HepG2 (cell line): Measurements from ENCODE around the gene OR10A6.

Experiments
- CBFB ChIP-seq: sonication (generic); formaldehyde crosslinking; IDR thresholded peaks from 2 replicates; pipeline ENCODE4 v1.4.0; 2020; ENCODE audit warnings: missing genetic modification reagents
- ETV5 ChIP-seq: IDR thresholded peaks from 2 replicates; pipeline ENCODE4 v1.6.1; 2018; ENCODE audit warnings: missing biosample characterization, missing genetic modification reagents, inconsistent platforms, borderline replicate concordance
- GATAD2A ChIP-seq: IDR thresholded peaks from 2 replicates; pipeline ENCODE4 v1.6.1; 2016
- POLR2AphosphoS5 ChIP-seq: IDR thresholded peaks from 2 replicates; pipeline ENCODE4 v1.6.1; 2012; ENCODE audit warnings: low read depth, low read length
- ZBTB1 ChIP-seq: sonication (generic); formaldehyde crosslinking; IDR thresholded peaks from 2 replicates; pipeline ENCODE4 v1.4.0; 2020; ENCODE audit warnings: missing genetic modification reagents, borderline replicate concordance
- ZZZ3 ChIP-seq: sonication (generic); formaldehyde crosslinking; IDR thresholded peaks from 2 replicates; pipeline ENCODE4 v1.4.0; 2020; ENCODE audit warnings: missing genetic modification reagents, mild to moderate bottlenecking, borderline replicate concordance
- TF ChIP-seq, protein P1 (sequence below): sonication (generic); formaldehyde crosslinking; IDR thresholded peaks from 2 replicates; pipeline ENCODE4 v1.4.0; 2020; ENCODE audit warnings: missing genetic modification reagents

DNA sequence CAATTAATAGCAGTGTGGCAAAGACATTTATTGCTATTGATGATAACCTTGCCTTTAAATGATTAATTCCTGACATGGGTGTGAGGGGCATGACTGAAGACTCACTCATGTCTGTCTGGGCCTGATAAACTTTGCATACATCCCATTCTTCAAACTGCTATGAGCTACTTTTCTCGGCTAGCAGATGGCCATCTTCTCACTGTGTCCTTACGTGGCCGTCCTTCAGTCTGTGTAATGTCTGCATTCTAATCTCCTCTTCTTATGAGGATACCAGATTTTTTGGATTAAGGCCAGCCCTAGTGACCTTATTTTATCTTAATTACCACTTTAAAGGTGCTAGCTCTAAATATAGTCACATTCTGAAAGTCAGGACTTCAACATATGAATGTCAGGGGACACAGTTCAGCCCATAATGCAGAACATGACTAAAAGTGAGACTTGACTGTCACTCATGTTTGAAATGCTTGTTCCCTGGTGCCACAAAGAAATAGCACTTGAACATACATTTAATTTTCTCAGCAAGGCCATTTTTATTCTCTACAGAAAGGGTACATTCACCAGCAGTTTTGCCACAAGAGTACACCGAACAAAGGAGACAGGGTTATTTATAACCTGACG is 32.3 kb downstream of the OR10A6 start:
- TF ChIP-seq ZZZ3 (CRISPR knock-in tag) (no peak), ZBTB1 (no peak), ETV5 (no peak), CBFB (CRISPR knock-in tag) (no peak), GATAD2A (CRISPR knock-in tag) (no peak), POLR2AphosphoS5 (no peak)
- TF ChIP-seq, protein P1, sequence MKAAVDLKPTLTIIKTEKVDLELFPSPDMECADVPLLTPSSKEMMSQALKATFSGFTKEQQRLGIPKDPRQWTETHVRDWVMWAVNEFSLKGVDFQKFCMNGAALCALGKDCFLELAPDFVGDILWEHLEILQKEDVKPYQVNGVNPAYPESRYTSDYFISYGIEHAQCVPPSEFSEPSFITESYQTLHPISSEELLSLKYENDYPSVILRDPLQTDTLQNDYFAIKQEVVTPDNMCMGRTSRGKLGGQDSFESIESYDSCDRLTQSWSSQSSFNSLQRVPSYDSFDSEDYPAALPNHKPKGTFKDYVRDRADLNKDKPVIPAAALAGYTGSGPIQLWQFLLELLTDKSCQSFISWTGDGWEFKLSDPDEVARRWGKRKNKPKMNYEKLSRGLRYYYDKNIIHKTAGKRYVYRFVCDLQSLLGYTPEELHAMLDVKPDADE (CRISPR knock-in tag) = no peak
